HFFc6 (cell line): ENCODE measurements around the gene KLK6. TPM values are rescaled to one million over a fixed set of nuclear protein-coding genes. Genes with fewer than 3 reads are reported as not detected.

Experiments
- DNase-seq: peaks from one replicate; pipeline ENCODE4 v3.0.0-alpha.2; 2018
- H3K27ac Mint-ChIP-seq: 2 replicates; pipeline ENCODE4 v1.8.0; 2020; ENCODE audit warnings: mild to moderate bottlenecking, mixed read lengths
- H3K27me3 Mint-ChIP-seq: 2 replicates; pipeline ENCODE4 v1.8.0; 2021; ENCODE audit warnings: mild to moderate bottlenecking, moderate library complexity, mixed read lengths; ENCODE audit not compliant: insufficient read depth
- H3K36me3 Mint-ChIP-seq: 2 replicates; pipeline ENCODE4 v1.8.0; 2021; ENCODE audit warnings: low read depth, mixed read lengths
- H3K4me1 Mint-ChIP-seq: 2 replicates; pipeline ENCODE4 v1.8.0; 2020; ENCODE audit warnings: low read depth, mixed read lengths
- H3K4me3 Mint-ChIP-seq: 2 replicates; pipeline ENCODE4 v1.8.0; 2020; ENCODE audit warnings: mild to moderate bottlenecking, moderate library complexity, mixed read lengths
- H3K9me3 Mint-ChIP-seq: 2 replicates; pipeline ENCODE4 v1.8.0; 2020; ENCODE audit warnings: mild to moderate bottlenecking, mixed read lengths
- total RNA-seq, 6 experiments: library from RNA; stranded (reverse); fragmentation: NEBNext Ultra II Directional; extraction: Animal tissue kit (Norgen Biotek cat#: 25700); gene quantifications; 2 replicates in 1 of 6; 3 replicates in 5 of 6; pipeline ENCODE4 v1.2.3, GENCODE V29; 2021
- TF ChIP-seq, protein P1 (sequence below): fragments of 200-600 bp; sonication (generic); IDR thresholded peaks from 2 replicates; pipeline ENCODE4 v1.5.0; 2021; ENCODE audit warnings: antibody characterized with exemption, mild to moderate bottlenecking

Gene KLK6
- total RNA-seq, 6 experiments from 2014 or later = not detected

DNA sequence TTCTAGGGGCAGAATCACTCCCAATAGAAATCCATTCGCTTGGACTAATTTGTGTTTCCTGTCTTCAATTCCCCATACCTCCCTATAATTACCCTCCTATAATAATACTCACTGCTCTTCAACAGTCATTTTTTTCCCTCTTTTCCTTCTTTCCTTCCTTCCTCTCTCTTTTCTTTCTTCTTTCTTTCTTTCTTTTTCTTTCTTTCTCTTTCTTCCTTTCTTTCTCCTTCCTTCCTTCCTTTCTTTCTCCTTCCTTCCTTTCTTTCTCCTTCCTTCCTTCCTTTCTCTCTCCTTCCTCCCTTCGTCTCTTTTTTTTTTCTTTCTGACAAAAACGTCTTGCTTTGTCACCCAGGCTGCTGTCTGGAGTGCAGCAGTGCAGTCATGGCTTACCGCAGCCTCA lies 24.6 kb downstream of the KLK6 start:
- Mint-ChIP-seq H3K27ac (no peak overlapping the region), H3K4me1 (no peaks in the 10 kb centered on the region), H3K27me3 (peaks cover 3% of the 10 kb centered on the region; the same call in 1 of the 2 replicates), H3K9me3 (peaks cover 22% of the 10 kb centered on the region), H3K36me3 (peaks cover 4% of the 10 kb centered on the region; the same call in 1 of the 2 replicates), H3K4me3 (no peak overlapping the region)
- TF ChIP-seq, protein P1, sequence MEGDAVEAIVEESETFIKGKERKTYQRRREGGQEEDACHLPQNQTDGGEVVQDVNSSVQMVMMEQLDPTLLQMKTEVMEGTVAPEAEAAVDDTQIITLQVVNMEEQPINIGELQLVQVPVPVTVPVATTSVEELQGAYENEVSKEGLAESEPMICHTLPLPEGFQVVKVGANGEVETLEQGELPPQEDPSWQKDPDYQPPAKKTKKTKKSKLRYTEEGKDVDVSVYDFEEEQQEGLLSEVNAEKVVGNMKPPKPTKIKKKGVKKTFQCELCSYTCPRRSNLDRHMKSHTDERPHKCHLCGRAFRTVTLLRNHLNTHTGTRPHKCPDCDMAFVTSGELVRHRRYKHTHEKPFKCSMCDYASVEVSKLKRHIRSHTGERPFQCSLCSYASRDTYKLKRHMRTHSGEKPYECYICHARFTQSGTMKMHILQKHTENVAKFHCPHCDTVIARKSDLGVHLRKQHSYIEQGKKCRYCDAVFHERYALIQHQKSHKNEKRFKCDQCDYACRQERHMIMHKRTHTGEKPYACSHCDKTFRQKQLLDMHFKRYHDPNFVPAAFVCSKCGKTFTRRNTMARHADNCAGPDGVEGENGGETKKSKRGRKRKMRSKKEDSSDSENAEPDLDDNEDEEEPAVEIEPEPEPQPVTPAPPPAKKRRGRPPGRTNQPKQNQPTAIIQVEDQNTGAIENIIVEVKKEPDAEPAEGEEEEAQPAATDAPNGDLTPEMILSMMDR = no peak
- no peak for DNase-seq

DNA sequence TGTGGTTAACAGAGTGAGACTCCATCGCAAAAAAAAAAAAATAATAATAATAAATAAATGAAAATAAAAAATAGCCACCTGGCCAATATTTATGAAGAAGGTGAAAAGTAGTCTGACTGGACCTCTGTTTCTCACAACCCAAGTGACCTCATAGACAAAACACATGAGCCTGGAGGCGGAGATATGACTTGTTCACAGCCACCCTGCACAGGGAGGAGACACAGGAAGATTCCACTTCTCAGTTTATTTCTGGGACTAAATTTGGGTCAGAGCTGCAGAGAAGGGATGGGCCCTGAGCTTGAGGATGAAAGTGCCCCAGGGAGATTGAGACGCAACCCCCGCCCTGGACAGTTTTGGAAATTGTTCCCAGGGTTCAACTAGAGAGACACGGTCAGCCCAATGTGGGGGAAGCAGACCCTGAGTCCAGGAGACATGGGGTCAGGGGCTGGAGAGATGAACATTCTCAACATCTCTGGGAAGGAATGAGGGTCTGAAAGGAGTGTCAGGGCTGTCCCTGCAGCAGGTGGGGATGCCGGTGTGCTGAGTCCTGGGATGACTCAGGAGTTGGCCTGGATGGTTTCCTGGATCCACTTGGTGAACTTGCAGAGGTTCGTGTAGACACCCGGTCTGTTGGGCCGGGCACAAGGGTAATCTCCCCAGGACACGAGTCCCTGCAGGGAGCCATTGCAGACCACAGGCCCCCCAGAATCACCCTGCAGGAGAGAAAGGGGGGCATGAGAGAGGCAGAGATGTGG lies 26.1 kb downstream of the KLK6 start:
- TF ChIP-seq, protein P1 = no peak

DNA sequence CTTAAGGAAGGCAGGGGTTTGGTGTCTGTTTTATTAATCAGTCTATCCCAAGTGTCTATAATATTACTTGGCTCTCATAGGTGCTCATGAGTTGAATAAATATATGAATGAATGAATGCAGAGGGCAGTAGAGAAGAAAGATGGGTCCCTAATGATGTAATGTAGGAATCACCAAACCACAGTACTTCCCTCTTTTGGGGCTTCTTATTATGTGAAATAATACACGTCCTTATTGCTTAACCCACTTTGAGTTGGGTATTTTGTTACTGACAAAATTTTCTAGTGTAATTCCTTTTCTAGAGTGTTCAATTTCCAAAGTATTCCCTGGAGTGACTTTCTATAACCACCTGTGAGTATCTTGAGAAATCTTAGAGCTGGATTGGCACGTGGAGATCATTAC lies 29.8 kb downstream of the KLK6 start:
- DNase-seq = no peak
- Mint-ChIP-seq H3K4me3 (no peak overlapping the region), H3K9me3 (peaks cover 23% of the 10 kb centered on the region), H3K4me1 (peaks cover 4% of the 10 kb centered on the region; the same call in 1 of the 2 replicates), H3K36me3 (peaks cover 4% of the 10 kb centered on the region; the same call in 1 of the 2 replicates), H3K27me3 (peaks cover 6% of the 10 kb centered on the region), H3K27ac (no peak overlapping the region)
- TF ChIP-seq, protein P1 = no peak

More for the DNA sequence above, 26.1 kb downstream of the KLK6 start:
- DNase-seq = no peak
- H3K27ac Mint-ChIP-seq = no peak overlapping the region
- no peaks in the 10 kb centered on the region for H3K4me1 Mint-ChIP-seq
- H3K36me3 Mint-ChIP-seq = peaks cover 4% of the 10 kb centered on the region; the same call in 1 of the 2 replicates
- H3K9me3 Mint-ChIP-seq = peaks cover 23% of the 10 kb centered on the region
- no peak overlapping the region; the same call in 1 of the 2 replicates for H3K4me3 Mint-ChIP-seq
- H3K27me3 Mint-ChIP-seq = no peaks in the 10 kb centered on the region; the same call in 1 of the 2 replicates

DNA sequence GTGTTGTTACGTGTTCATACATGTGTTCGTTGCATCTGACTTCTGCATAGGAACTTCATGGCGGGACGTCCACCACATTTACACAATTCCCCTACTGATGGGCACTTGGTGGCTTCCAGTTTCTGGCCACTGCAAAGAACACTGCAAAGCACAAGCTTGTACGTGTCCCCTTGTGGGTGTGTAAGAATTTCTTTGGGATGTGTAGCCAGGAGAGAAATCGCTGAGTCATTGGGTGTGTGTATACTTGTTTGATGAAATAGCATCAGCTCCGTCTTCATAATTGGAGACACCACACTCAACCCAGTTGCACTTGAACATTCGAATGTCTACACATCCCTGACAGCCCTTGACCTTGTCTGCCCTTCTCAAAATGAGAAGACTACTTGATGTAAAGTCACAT lies 35.8 kb downstream of the KLK6 start:
- peak; percentile 8 for DNase-seq
- Mint-ChIP-seq H3K27ac (peak overlapping the region; percentile 53), H3K27me3 (peaks cover 10% of the 10 kb centered on the region), H3K4me3 (no peak overlapping the region), H3K4me1 (peaks cover 14% of the 10 kb centered on the region), H3K9me3 (no peaks in the 10 kb centered on the region), H3K36me3 (no peaks in the 10 kb centered on the region)
- TF ChIP-seq, protein P1 = no peak

DNA sequence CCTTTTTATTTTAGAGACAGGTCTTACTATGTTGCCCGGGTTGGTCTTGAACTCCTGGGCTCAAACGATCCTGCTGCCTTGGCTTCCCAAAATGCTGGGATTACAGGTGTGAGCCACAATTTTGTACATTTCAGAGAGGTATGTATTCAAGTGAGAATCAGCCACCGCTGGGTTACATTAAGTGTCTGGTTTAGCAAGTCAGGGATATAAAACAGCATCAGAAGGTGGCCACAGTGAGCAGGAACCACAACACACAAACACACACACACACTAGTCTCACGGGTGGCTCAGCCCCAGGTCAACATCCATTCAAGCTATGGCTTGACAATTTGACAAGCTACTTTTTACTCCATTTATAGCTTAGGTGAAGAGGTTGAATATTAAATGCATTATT lies 36.7 kb downstream of the KLK6 start:
- Mint-ChIP-seq H3K4me1 (peaks cover 14% of the 10 kb centered on the region), H3K27ac (no peak overlapping the region), H3K27me3 (peaks cover 14% of the 10 kb centered on the region), H3K36me3 (no peaks in the 10 kb centered on the region), H3K9me3 (no peaks in the 10 kb centered on the region), H3K4me3 (no peak overlapping the region)
- no peak for DNase-seq
- TF ChIP-seq, protein P1 = no peak
